Measurements from ENCODE around the gene NKD2. TPM values are rescaled to one million over a fixed set of nuclear protein-coding genes. Genes with fewer than 3 reads are reported as not detected.

Gene NKD2
- total and polyA plus RNA-seq, 2 of the 4 experiments (the other 2 are of a cell fraction): not detected

- Histone ChIP-seq H3K14ac (replicated peaks; ENCODE audit: low read depth, low read length) (no peak overlapping the region), H3K9me1 (ENCODE audit: insufficient read depth, low read length) (no peaks in the 10 kb centered on the region), H3K23ac (ENCODE audit: low read depth, low read length) (no peak overlapping the region), H2BK15ac (ENCODE audit: low read depth, low read length) (no peak overlapping the region), H2AK5ac (ENCODE audit: low read depth, low read length) (no peak overlapping the region), H3K27ac (ENCODE audit: insufficient read depth, low read length) (no peak overlapping the region), H3K4me3 (ENCODE audit: insufficient read depth, low read depth, low read length) (no peak overlapping the region), H2AFZ (replicated peaks; ENCODE audit: low read length, poor library complexity) (no peak overlapping the region), H3K4me2 (ENCODE audit: low read depth, low read length) (no peak overlapping the region), H4K20me1 (ENCODE audit: insufficient read depth, low read length) (no peaks in the 10 kb centered on the region), H4K91ac (ENCODE audit: insufficient read depth, low read depth, low read length) (no peak overlapping the region), H4K8ac (ENCODE audit: low read depth in 2 of 2, low read length in 2 of 2) (no peak overlapping the region), H3K4ac (ENCODE audit: low read depth, low read length) (no peak overlapping the region), H2AK9ac (replicated peaks; ENCODE audit: low read depth, low read length, poor library complexity) (no peak overlapping the region), H2BK5ac (ENCODE audit: low read depth, low read length, poor library complexity, severe bottlenecking) (no peak overlapping the region), H3K4me1 (ENCODE audit: control insufficient read depth, insufficient read depth, low read length) (no peaks in the 10 kb centered on the region), H3K9me3 (ENCODE audit: control insufficient read depth, insufficient read depth, low read length) (no peaks in the 10 kb centered on the region), H3K79me1 (ENCODE audit: low read depth in 1 of 2, low read length in 2 of 2) (no peaks in the 10 kb centered on the region), H3K18ac (ENCODE audit: low read depth, low read length) (no peak overlapping the region), H2BK20ac (ENCODE audit: low read depth, low read length) (no peak overlapping the region), H2BK120ac (ENCODE audit: low read depth, low read length) (no peak overlapping the region), H3K27me3 (ENCODE audit: control insufficient read depth, insufficient read depth, low read length) (no peaks in the 10 kb centered on the region), H3K56ac (ENCODE audit: extremely low read depth, insufficient read depth, low read length) (no peak overlapping the region), H4K5ac (ENCODE audit: low read depth, low read length) (no peak overlapping the region), H3K36me3 (ENCODE audit: control insufficient read depth, insufficient read depth, low read length) (peaks cover 22% of the 10 kb centered on the region), H3K9ac (ENCODE audit: low read depth, low read length) (no peak overlapping the region)
- 88% methylated on average over 16 of the region's 39 CpGs; no CpG with 5 or more reads in 1 of the 2 experiments for WGBS, 2 experiments (ENCODE audit: extremely low coverage in 2 of 2, insufficient read length in 1 of 2)
- CTCF ChIA-PET: no interaction called here
- intact Hi-C loops (cut with micrococcal nuclease) (no loop called here), in situ Hi-C loops (cut with MboI; ENCODE audit: low sequenced_read_pairs) (no loop called here), dilution Hi-C loops (cut with HindIII; ENCODE audit: low sequenced_read_pairs, unreplicated experiment) (no loop called here)
- POLR2A ChIA-PET (ENCODE audit: unreplicated experiment): no interaction called here
- DNase-seq (no peak), ATAC-seq (ENCODE audit: low read depth) (no peak)
- BruUV-seq (replicated peaks): no TSS peak
- TF ChIP-seq MAFK (IDR thresholded peaks at IDR 0.05; ENCODE audit: low read depth, low read length): no peak
- TF ChIP-seq MXI1 (IDR thresholded peaks at IDR 0.05; ENCODE audit: borderline replicate concordance, low read depth, low read length): no peak
- no peak for TF ChIP-seq USF2 (IDR thresholded peaks at IDR 0.05; ENCODE audit: low read depth, low read length)
Measured at GRCh38 chr5:1055896-1056610, 47.5 kb downstream of the NKD2 start.

Measured in IMR-90 (cell line).